Breast epithelium (tissue), 4 donors: ENCODE results near the gene RNMT. TPM values are rescaled to one million over a fixed set of nuclear protein-coding genes. Genes with fewer than 3 reads are reported as not detected.
"Not testable (repeated sequence)": the region's sequence is repeated elsewhere in the genome, so short reads cannot be mapped to it uniquely, and the experiment has no call there.

Source experiments
- DNase-seq, 2 donors: peaks; one replicate each; pipeline ENCODE4 v3.0.0-alpha.2; 2019; ENCODE audit warnings: low spot score in 2 of 2
- H3K27ac ChIP-seq, 2 donors: fragments of 200-600 bp; sonication (generic) in 1 of 2; one replicate each; pipeline ENCODE4 v1.5.1; 2016 to 2019; ENCODE audit warnings: mild to moderate bottlenecking in 1 of 2
- H3K27me3 ChIP-seq, 2 donors: fragments of 200-600 bp; sonication (generic) in 1 of 2; one replicate each; pipeline versions ENCODE4 v1.5.1 to v1.6.0; 2017 to 2019; ENCODE audit warnings: control low read depth in 1 of 2, mild to moderate bottlenecking in 1 of 2
- H3K36me3 ChIP-seq: fragments of 200-600 bp; one replicate; pipeline ENCODE4 v1.5.1; 2019
- H3K4me1 ChIP-seq, 2 donors: fragments of 200-600 bp; sonication (generic); one replicate each; pipeline ENCODE4 v1.5.1; 2016 to 2019; ENCODE audit warnings: control low read depth in 1 of 2
- H3K4me3 ChIP-seq, 3 donors: fragments of 200-600 bp; sonication (generic); 1 replicate in 2 of 3; 2 replicates in 1 of 3; pipeline ENCODE4 v1.5.1; 2016 to 2019; ENCODE audit warnings: mild to moderate bottlenecking in 3 of 3, moderate library complexity in 2 of 3
- H3K9me3 ChIP-seq, 2 donors: fragments of 200-600 bp; sonication (generic) in 1 of 2; one replicate each; pipeline ENCODE4 v1.5.1; 2016 to 2019; ENCODE audit warnings: control low read depth in 1 of 2
- POLR2A ChIP-seq: fragments of 450-650 bp; IDR thresholded peaks from one replicate; pipeline ENCODE4 v1.6.1; 2016; ENCODE audit warnings: antibody characterized with exemption, mild to moderate bottlenecking, moderate library complexity
- POLR2AphosphoS5 ChIP-seq, 3 donors: sonication (generic); formaldehyde crosslinking; IDR thresholded peaks; one replicate each; pipeline ENCODE4 v1.6.1; 2017; ENCODE audit warnings: antibody characterized with exemption in 3 of 3
- intact Hi-C: fragments of 100-400 bp; cut with DNase I; formaldehyde crosslinking; loops from one replicate; pipeline ENCODE4 v1.15.1; 2023; ENCODE audit warnings: low total_unique reads
- total RNA-seq, 3 donors: library from RNA; depleted of rRNA; stranded (reverse); fragments of >200 nt; gene quantifications; one replicate each; pipeline ENCODE4 v1.1.0, GENCODE V29; 2016
- TF ChIP-seq, protein P1 (sequence below), 3 donors: fragments of 450-650 bp; IDR thresholded peaks; one replicate each; pipeline ENCODE4 v1.5.1; 2016 to 2017; ENCODE audit warnings: antibody characterized with exemption in 3 of 3, mild to moderate bottlenecking in 3 of 3, moderate library complexity in 3 of 3

RNMT gene
- total RNA-seq = 10 to 100 TPM; 20.5 to 36.0 (median 23.9) TPM

DNA sequence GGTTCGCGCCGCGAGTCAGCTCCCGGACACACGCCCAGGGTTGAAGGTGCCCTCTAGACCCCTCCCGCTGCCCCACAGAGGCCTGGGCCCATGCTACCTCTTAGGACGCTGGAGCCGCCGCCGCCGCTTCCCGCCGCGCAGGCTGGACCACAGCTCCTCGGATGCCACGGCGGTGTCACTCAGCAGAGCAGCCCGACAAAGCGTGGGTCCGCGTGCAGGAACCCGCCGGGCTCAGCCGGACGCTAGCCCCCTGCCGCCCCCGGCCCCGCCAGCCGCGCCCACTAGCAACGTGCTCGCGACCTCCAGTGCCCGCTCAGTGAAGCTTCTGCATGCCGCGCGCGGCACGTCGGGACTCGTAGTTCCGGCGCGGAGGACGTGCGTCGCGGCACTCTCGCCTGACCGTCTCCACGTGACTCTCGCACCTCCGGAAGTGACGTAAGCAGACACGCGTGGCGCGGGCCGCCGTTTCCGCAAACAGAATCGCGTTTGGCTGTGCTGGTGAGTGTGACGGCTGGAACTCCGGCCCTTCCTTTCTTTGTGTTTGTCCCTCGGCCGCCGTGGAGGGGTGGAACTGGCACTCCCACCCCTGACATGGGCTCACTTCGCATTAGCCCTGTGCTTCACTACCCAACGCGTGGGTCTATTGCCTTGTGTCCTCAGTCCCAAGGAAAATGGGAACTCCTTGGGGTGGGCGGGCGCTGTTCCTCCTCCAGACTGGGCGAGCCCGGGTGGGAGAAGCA, at the start of gene RNMT, which contains the start of gene FAM210A:
Gene RNMT, plus strand, starts transcription at position 442 of the 740 bp plus-strand sequence. CDS start 4,845 bp downstream, outside the sequence.
Gene FAM210A, minus strand, starts transcription at position 327 of the 740 bp plus-strand sequence. CDS start 44,481 bp downstream, outside the sequence.
- Histone ChIP-seq H3K27ac (peak within 1 kb of the TSS; percentile 98), H3K4me3 (peak within 1 kb of the TSS; percentile 92 to 96 (median 95)), H3K36me3 (no peaks in the 10 kb centered on the region), H3K4me1 (peaks cover 0 to 9% of the 10 kb centered on the region in 2 donors), H3K27me3 (no peaks in the 10 kb centered on the region), H3K9me3 (no peaks in the 10 kb centered on the region)
- TF ChIP-seq POLR2AphosphoS5 (IDR thresholded peaks at IDR 0.05) (peak; percentile 96 to 99 (median 98)), POLR2A (peak; percentile 78)
- TF ChIP-seq, protein P1, sequence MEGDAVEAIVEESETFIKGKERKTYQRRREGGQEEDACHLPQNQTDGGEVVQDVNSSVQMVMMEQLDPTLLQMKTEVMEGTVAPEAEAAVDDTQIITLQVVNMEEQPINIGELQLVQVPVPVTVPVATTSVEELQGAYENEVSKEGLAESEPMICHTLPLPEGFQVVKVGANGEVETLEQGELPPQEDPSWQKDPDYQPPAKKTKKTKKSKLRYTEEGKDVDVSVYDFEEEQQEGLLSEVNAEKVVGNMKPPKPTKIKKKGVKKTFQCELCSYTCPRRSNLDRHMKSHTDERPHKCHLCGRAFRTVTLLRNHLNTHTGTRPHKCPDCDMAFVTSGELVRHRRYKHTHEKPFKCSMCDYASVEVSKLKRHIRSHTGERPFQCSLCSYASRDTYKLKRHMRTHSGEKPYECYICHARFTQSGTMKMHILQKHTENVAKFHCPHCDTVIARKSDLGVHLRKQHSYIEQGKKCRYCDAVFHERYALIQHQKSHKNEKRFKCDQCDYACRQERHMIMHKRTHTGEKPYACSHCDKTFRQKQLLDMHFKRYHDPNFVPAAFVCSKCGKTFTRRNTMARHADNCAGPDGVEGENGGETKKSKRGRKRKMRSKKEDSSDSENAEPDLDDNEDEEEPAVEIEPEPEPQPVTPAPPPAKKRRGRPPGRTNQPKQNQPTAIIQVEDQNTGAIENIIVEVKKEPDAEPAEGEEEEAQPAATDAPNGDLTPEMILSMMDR (IDR thresholded peaks at IDR 0.05) = peak in 1 of 3 donors; percentile 9
- intact Hi-C loops = no loop called here
- peak; percentile 92 to 96 for DNase-seq

DNA sequence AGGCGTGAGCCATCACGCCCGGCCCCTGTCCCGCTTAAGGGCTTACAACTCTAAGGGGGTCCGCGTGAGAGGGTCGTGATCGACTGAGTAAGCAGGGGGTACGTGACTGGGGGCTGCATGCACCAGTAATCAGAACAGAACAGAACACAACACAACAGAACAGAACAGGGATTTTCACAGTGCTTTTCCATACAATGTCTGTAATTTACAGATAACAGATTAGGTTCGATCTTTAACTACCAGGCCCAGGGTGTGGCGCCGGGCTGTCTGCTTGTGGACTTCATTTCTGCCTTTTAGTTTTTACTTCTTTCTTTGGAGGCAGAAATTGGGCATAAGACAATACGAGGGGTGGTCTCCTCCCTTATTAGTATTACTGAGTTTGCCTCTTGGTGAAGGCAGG, 49.1 kb upstream of the RNMT start:
- DNase-seq, H3K27ac ChIP-seq, intact Hi-C loops, H3K36me3 ChIP-seq, H3K4me3 ChIP-seq, H3K4me1 ChIP-seq, H3K9me3 ChIP-seq, H3K27me3 ChIP-seq: not testable (repeated sequence)

GRCh38 chr18:13680612-13681011, 45.9 kb upstream of the RNMT start:
- Histone ChIP-seq H3K9me3 (no peaks in the 10 kb centered on the region), H3K4me3 (no peak overlapping the region), H3K36me3 (no peaks in the 10 kb centered on the region), H3K27me3 (no peaks in the 10 kb centered on the region), H3K27ac (no peak overlapping the region), H3K4me1 (no peaks in the 10 kb centered on the region)
- DNase-seq = no peak
- TF ChIP-seq POLR2AphosphoS5 (IDR thresholded peaks at IDR 0.05) (no peak), POLR2A (no peak)
- TF ChIP-seq, protein P1 (IDR thresholded peaks at IDR 0.05) = no peak
- intact Hi-C loops = no loop called here

DNA sequence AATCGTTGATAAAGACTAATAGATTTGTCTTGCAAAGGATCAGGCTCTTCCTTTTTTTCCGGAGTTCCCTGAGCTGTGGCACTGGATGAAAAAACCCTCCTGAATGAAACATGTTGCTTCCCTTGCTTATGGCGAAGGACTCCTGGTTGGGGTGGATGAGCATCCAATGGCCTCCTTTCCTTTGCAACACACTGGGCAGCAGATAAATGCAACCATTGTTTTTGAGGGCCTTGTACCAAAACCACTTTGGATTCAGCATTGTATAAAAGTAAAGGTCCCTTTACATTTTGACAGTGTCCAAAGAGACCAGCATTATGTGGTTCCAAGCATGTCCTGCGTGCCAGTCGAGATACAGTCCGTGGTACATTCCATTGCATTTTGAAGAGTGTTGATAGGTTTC, 44.8 kb upstream of the RNMT start:
- no peak for DNase-seq
- H3K4me3 ChIP-seq = no peak overlapping the region
- TF ChIP-seq, protein P1 (IDR thresholded peaks at IDR 0.05) = no peak
- no peak for TF ChIP-seq POLR2A
- TF ChIP-seq POLR2AphosphoS5 (IDR thresholded peaks at IDR 0.05) = no peak
- intact Hi-C loops = no loop called here
- no peaks in the 10 kb centered on the region for H3K27me3 ChIP-seq
- no peaks in the 10 kb centered on the region for H3K36me3 ChIP-seq
- H3K9me3 ChIP-seq = no peaks in the 10 kb centered on the region
- H3K4me1 ChIP-seq = no peaks in the 10 kb centered on the region
- no peak overlapping the region for H3K27ac ChIP-seq

DNA sequence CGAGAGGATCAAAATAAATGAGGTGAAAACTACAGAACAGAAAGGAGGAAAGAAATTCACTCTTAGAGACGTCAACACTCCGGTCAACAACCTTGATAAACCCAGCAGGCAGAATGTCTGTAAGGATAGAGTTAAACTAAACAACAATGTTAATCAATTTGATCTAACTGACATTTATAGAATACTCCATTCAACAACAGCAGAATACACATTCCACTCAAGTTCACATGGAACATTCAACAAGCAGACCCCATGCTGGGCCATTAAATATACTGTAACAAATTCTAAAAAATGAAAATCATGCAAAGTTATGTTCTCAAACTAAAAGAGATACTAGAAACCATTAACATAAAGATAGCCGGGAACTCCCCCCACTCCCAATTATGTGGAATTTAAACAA, 41.9 kb upstream of the RNMT start:
- Histone ChIP-seq H3K27me3 (no peaks in the 10 kb centered on the region), H3K27ac (no peak overlapping the region), H3K4me1 (no peaks in the 10 kb centered on the region), H3K9me3 (no peaks in the 10 kb centered on the region), H3K36me3 (no peaks in the 10 kb centered on the region), H3K4me3 (no peak overlapping the region)
- no peak for DNase-seq
- intact Hi-C loops = no loop called here
- TF ChIP-seq, protein P1 (IDR thresholded peaks at IDR 0.05) = no peak
- TF ChIP-seq POLR2A = no peak
- TF ChIP-seq POLR2AphosphoS5 (IDR thresholded peaks at IDR 0.05) = no peak
